Hematopoietic multipotent progenitor cell treated with erythropoietin and hydrocortisone succinate and interleukin-3 and kit ligand, for 4 days (in vitro differentiated cells): Measurements from ENCODE around the gene PDXK.
"Not testable (repeated sequence)": the region's sequence is repeated elsewhere in the genome, so short reads cannot be mapped to it uniquely, and the experiment has no call there.

Experiments
- DNase-seq: peaks from one replicate; pipeline ENCODE4 v3.0.0-alpha.2; 2015

PDXK gene

DNA sequence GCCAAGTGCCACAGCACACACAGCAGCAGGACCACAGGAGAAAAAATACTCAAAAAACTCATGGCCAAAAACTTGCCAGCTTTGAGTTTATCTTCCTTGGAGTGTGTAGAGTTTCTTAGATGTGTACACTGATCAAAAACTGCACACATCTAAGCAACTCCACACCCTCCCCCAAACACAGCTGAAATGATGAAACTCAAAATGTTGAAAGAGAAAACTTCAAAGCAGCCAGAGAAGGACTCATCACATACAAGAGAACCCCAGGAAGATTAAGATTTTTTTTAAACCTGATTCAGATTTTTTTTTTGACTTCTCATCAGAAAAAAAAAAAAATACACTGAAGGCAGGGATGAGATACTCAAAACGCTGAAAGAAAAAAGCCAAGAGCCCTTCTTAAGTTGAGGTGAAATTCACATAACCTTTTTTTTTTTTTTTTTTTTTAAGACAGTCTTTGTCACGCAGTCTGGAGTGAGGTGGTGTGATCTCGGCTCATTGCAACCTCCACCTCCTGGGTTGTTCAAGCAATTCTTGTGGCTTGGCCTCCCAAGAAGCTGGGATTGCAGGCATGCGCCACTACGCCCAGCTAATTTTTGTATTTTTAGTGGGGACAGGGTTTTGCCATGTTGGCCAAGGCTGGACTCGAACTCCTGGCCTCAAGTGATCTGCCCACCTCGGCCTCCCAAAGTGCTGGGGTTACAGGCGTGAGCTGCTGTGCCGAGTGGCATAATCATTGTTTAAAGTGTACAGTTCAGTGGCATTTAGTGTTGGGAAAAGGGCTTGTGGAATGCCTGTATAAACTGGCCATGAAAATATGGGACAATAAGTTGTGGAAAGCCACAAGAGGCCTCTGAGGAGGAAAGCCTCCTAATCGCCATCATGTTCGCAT lies 20.9 kb upstream of the PDXK start:
- no peak for DNase-seq

- not testable (repeated sequence) for DNase-seq
Observed at GRCh38 chr21:43699492-43699777, 19.5 kb upstream of the PDXK start.

DNA sequence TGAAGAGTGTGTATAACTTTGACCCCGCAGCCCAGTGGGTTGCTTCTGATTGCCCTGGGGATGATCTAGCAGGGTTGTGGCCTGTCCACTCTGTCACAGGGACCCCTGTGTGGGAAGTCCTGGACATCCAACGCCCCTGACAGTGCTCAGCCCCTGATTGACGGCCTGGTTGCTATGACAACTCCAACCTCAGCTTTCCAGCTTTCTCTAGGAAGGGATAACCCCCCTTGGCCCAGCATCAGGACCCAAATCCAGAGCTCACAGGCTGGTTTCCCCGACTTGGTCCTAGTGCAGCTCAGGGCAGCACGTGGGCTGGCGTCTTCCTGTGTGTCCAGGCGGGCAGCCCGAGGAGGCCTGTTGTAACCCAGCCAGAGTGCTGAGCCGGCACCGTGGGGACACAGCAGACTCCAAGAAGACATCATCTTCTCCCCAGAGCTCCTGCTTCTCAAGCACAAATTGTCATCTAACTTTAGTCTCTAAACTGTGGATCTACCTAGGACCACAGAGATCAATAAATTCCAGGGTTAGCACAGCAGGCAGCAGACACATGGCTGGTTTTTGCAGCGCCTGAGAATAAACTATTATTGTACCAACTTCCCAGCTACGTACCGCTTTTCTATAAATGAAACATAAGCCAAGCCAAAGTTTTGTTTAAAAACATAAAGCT lies 18.9 kb upstream of the PDXK start:
- DNase-seq = no peak

GRCh38 chr21:43701936-43702784 lies 16.8 kb upstream of the PDXK start:
- no peak for DNase-seq

- no peak for DNase-seq
Observed at GRCh38 chr21:43702785-43703034, 16.2 kb upstream of the PDXK start.

GRCh38 chr21:43703035-43703880 lies 15.7 kb upstream of the PDXK start:
- DNase-seq = peak; percentile 70

GRCh38 chr21:43707462-43707861 lies 11.5 kb upstream of the PDXK start:
- DNase-seq = no peak

DNA sequence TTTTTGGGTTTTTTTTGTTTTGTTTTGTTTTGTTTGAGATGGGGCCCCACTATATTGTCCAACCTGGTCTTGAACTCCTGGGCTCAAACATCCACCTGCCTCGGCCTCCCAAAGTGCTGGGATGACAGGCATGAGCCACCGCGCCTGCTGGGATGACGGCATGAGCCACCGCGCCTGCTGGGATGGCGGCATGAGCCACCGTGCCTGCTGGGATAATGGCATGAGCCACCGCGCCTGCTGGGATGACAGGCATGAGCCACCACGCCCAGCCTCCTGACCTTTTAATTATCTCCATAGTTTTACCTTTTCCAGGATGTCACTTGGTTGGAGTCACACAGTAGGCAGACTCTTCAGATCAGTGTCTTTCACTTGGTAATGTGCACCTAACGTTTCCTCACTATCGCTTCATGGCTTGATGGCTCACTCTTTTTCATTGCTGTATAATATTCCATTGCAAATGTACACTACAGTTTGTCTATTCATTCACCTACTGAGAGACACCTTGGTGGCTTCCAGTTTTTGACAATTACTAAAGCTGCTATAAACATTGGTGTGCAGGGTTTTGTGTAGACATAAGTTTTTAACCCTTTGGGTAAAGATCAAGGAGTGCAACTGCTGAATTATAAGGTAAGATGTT lies 10.1 kb upstream of the PDXK start:
- no peak for DNase-seq

DNA sequence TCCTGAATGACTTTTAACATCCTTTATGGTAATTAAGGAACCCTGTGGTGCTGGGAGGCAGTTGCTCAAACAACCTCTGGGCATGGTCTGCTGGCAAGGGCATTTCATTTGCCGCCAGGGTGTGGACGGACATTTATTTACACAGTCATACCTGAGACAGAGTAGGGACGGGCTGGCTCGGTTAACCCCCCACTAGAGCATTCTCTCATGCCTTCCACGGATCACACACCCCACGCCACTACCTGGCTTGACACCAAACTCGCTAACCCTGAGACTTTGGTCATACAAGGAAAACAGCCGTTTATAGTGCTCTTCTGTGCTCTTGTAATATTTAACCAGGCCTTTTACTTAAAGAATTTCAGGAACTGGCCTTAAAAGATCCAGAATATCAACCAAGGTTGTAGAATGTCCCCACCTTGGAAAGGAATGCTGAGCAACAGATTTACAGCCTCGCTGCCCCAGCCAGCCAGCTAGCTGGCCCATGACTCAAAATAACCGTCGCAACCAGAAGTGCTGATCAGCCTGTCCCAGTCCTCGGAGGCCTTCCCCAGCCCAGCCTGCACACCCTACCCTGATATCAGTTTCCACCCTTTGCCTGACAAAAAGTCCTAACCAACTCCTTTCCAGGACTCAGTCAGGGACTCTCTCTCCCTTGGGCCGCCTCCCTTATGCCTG lies 6.5 kb upstream of the PDXK start:
- DNase-seq = no peak

GRCh38 chr21:43713123-43713522 lies 5.8 kb upstream of the PDXK start:
- not testable (repeated sequence) for DNase-seq

- DNase-seq = peak; percentile 44
Observed at GRCh38 chr21:43716376-43717165, 2.4 kb upstream of the PDXK start.

DNA sequence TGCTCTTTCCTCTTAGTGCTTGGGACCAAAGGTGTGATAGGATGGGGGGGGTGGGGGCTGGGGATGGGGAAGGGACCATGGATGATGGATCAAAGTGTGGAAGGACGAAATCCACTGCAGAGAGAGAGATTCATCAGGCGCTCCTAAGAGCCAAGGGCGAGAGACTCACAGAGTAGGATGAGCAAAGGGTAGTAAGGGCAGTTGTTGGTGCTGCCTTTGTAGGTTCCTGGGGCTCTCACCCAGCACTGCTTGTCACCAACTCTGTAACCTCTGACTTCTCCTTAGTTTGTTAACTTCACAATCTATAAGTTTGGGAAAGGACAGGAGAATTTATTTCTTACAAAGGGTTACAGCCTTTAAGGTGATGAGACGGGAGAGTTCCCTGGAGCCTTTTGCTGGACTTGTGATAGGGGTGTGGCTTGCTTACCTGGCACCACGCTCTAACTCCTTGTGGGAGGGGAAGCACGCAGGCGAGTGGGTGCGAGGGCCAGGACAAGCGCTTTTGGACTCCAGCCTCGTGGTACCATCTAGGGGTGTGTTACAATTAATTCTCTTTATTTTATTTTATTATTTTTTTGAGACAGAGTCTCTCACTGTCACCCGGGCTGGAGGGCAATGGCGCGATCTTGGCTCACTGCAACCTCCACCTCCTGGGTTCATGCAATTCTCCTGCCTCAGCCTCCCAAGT lies 1.6 kb upstream of the PDXK start:
- no peak for DNase-seq

DNA sequence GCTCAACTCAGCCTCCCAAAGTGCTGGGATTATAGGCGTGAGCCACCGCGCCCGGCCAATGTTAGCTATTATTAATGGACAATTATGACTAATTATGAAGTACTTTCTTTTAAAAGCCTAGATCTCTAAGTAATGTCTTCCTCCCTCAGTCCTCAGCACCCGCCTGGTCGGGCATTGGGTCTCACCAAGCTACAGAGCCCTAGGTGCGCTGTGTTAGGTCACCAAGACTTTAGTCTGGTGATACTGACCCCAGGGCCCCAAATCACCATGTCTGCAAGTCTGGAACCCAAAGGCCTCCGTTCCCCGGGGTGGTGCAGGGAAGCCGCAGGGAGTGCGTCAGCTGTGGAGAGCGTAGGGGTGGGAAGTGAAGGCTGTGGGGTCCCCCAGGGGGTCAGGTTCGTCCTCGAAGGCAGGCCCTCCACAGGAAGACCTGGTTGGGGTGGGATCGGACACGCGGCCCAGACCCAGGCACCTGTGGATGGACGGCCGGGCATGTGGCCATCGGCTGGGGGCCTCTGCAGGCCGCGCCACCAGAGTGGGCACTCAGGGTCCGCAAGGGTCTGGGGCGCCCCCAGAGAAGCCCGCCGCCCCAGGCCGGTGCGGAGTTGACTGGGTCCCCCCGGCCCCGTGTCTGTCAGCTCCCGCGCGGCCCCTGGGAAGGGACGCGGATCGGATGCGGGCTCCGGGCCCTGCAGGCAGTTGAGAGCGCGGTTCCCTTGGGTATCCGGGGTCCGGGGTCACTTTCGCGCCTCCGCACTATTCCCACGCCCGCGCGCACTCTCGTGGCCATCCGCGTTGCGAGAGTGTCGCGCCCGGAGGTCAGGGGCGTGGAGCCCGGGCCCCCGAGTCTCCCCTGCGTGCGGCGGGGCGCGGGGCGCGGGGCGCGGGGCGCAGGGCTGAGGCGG lies 710 bp upstream of the PDXK start:
- no peak for DNase-seq

- DNase-seq = peak; percentile 34
Observed at GRCh38 chr21:43719748-43720538, 1.0 kb downstream of the PDXK start.

- DNase-seq = no peak
Observed at GRCh38 chr21:43720539-43721166, 1.7 kb downstream of the PDXK start.

- no peak for DNase-seq
Observed at GRCh38 chr21:43721206-43721605, 2.3 kb downstream of the PDXK start.

- DNase-seq = no peak
Observed at GRCh38 chr21:43721939-43722338, 3.0 kb downstream of the PDXK start.

DNA sequence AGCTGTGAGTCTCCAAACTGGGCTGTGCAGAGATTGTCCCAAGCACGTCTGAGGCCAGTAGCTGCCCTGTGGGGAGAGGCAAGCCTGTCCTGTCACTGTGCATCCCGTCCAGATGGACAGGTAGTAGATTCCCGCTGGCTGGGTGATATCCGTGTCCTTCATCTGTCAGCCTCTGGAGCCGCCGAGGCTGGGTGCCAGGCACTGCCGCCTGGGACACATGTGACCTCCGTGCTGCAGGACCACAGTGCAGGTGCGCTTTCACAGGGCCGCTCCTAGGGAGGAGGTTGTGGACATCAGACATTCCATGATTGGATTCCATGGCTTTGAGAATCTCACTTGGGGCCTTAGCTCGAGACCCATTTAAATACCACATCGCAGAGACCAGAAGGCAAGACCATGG lies 4.7 kb downstream of the PDXK start:
- no peak for DNase-seq
